ENCODE data around the gene RNF32.

- TF ChIP-seq, protein P1, sequence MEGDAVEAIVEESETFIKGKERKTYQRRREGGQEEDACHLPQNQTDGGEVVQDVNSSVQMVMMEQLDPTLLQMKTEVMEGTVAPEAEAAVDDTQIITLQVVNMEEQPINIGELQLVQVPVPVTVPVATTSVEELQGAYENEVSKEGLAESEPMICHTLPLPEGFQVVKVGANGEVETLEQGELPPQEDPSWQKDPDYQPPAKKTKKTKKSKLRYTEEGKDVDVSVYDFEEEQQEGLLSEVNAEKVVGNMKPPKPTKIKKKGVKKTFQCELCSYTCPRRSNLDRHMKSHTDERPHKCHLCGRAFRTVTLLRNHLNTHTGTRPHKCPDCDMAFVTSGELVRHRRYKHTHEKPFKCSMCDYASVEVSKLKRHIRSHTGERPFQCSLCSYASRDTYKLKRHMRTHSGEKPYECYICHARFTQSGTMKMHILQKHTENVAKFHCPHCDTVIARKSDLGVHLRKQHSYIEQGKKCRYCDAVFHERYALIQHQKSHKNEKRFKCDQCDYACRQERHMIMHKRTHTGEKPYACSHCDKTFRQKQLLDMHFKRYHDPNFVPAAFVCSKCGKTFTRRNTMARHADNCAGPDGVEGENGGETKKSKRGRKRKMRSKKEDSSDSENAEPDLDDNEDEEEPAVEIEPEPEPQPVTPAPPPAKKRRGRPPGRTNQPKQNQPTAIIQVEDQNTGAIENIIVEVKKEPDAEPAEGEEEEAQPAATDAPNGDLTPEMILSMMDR (optimal IDR thresholded peaks at IDR 0.05 in 1 of 3, IDR thresholded peaks at IDR 0.05 in 1 of 3, conservative IDR thresholded peaks at IDR 0.05 in 1 of 3; ENCODE audit: extremely low read depth in 1 of 3, insufficient read depth in 2 of 3, low read length in 3 of 3) = no peak
- TF ChIP-seq EZH2 (IDR thresholded peaks at IDR 0.05; ENCODE audit: low read length) = no peak
Observed at GRCh38 chr7:156612930-156613329, 27.6 kb upstream of the RNF32 start.
